ENCODE measurements around the gene ABCC6.

- TF ChIP-seq MYC (IDR thresholded peaks at IDR 0.05; ENCODE audit: insufficient read depth, insufficient read length, insufficient replicate concordance, low read length, severe bottlenecking): no peak
- no peak for TF ChIP-seq ZZZ3 (IDR thresholded peaks at IDR 0.05; ENCODE audit: control insufficient read depth, insufficient read length, low read depth)
Observed at GRCh38 chr16:16172991-16173390, 50.3 kb downstream of the ABCC6 start.

Measured in GM12878 (cell line).